BJ (cell line): Measurements from ENCODE around the gene ZNF320. TPM values are rescaled to one million over a fixed set of nuclear protein-coding genes. Genes with fewer than 3 reads are reported as not detected.
"Not testable (repeated sequence)": the region's sequence is repeated elsewhere in the genome, so short reads cannot be mapped to it uniquely, and the experiment has no call there.

Experiments
- CTCF ChIA-PET: fragments of 350-600 bp; formaldehyde crosslinking; extraction: SDS; loops from one replicate; lab custom pipeline; 2021; ENCODE audit warnings: antibody characterized with exemption, inconsistent platforms; lab: Yijun Ruan, JAX
- POLR2A ChIA-PET: fragments of 300-600 bp; sonication (Branson Sonifier 250); formaldehyde crosslinking; extraction: SDS; loops from one replicate; lab custom pipeline; 2021; ENCODE audit warnings: antibody characterized with exemption; lab: Charles Lee
- DNase-seq: peaks from one replicate; pipeline ENCODE4 v3.0.0-alpha.2; 2011; ENCODE audit warnings: low read depth
- H3K27me3 ChIP-seq: 2 replicates; pipeline ENCODE4 v1.6.0; 2011; ENCODE audit warnings: low read length; ENCODE audit not compliant: control insufficient read depth, insufficient read depth
- H3K36me3 ChIP-seq: 2 replicates; pipeline ENCODE4 v1.5.1; 2011; ENCODE audit warnings: low read length; ENCODE audit not compliant: control insufficient read depth, insufficient read depth
- H3K4me3 ChIP-seq: 2 replicates; pipeline ENCODE4 v1.5.1; 2011; ENCODE audit warnings: low read depth, mild to moderate bottlenecking, control low read depth, low read length
- CTCF ChIP-seq: IDR thresholded peaks from 2 replicates; pipeline ENCODE4 v1.5.1; 2011; ENCODE audit warnings: low read depth, mild to moderate bottlenecking, control low read depth, inconsistent platforms, low read length, moderate library complexity; ENCODE audit not compliant: insufficient read depth
- polyA minus RNA-seq: library from RNA; depleted of rRNA, polyadenylated mRNA; stranded (reverse); fragments of >200 nt; gene quantifications from 2 replicates; pipeline ENCODE4 v1.2.3, GENCODE V29; 2011; rRNA and poly(A)+ RNA removed
- polyA plus RNA-seq: library from polyadenylated mRNA; depleted of rRNA; stranded (reverse); fragments of >200 nt; gene quantifications from 2 replicates; pipeline ENCODE4 v1.2.3, GENCODE V29; 2011; rRNA removed

ZNF320 gene
- polyA plus RNA-seq (7.9 and 8.4 TPM in 2 replicates), polyA minus RNA-seq (2.9 and 5.7 TPM in 2 replicates)

GRCh38 chr19:52897138-52897935, at the start of gene ZNF320:
TSS of gene ZNF320 (minus strand) at chr19:52897635. CDS start at chr19:52890255, 7,380 bp downstream.
- Histone ChIP-seq H3K27me3 (no peaks in the 10 kb centered on the region), H3K36me3 (no peaks in the 10 kb centered on the region; the same call in 1 of the 2 replicates), H3K4me3 (peak within 1 kb of the TSS; percentile 69)
- ChIA-PET CTCF (interaction anchor here (0.7 kb wide), 1 partner anchor 13 kb away, joined by 3 read pairs; no protein-coding TSS in a partner anchor), POLR2A (no interaction called here)
- no peak for TF ChIP-seq CTCF
- DNase-seq: peak; percentile 47

- POLR2A ChIA-PET: no interaction called here
Observed at GRCh38 chr19:52946322-52947310, 49.2 kb upstream of the ZNF320 start.

GRCh38 chr19:52945652-52946321, 48.4 kb upstream of the ZNF320 start:
- Histone ChIP-seq H3K36me3 (peaks cover 2% of the 10 kb centered on the region; the same call in 1 of the 2 replicates), H3K4me3 (no peak overlapping the region), H3K27me3 (no peaks in the 10 kb centered on the region)
- no peak for TF ChIP-seq CTCF
- POLR2A ChIA-PET: no interaction called here
- no peak for DNase-seq
- CTCF ChIA-PET: interaction anchor here (0.6 kb wide), 1 partner anchor 49 kb away, joined by 4 read pairs; no protein-coding TSS in a partner anchor

More at GRCh38 chr19:52946322-52947310, 49.2 kb upstream of the ZNF320 start:
- CTCF ChIA-PET: interaction anchor here (1.1 kb wide), 1 partner anchor 11 kb away, joined by 3 read pairs; no protein-coding TSS in a partner anchor
- H3K27me3 ChIP-seq: no peaks in the 10 kb centered on the region
- peaks cover 2% of the 10 kb centered on the region; the same call in 1 of the 2 replicates for H3K36me3 ChIP-seq
- DNase-seq: no peak
- no peak for TF ChIP-seq CTCF
- H3K4me3 ChIP-seq: no peak overlapping the region

- H3K36me3 ChIP-seq, CTCF ChIA-PET, POLR2A ChIA-PET, DNase-seq, H3K4me3 ChIP-seq, H3K27me3 ChIP-seq: not testable (repeated sequence)
Observed at GRCh38 chr19:52944703-52945493, 47.5 kb upstream of the ZNF320 start.
